ENCODE results near the gene TADA1.

TADA1 gene

DNA sequence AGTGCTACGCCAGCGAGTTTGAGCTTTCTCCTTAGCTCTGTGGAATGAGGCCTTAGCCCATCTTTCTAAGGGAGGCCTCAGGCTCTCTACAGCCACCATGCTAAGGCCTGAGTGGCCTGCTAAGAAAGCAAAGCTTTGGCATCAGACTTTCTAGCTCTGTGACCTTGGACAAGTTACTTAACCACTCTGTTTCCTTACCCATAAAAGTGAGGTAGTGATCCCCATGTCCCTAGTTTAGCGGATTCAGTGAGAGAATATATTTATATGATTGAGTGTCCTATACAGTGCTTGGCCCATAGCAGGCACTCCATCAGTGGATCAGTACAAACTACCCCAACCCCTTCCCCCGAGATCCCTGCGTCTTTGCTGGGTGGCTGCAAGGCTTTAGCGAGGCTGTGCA is 32.7 kb downstream of the TADA1 start:
- H4K20me1 ChIP-seq (ENCODE audit: insufficient read depth, low read length): no peaks in the 10 kb centered on the region
- peaks cover 82% of the 10 kb centered on the region for H3K79me2 ChIP-seq (ENCODE audit: low read length)

DNA sequence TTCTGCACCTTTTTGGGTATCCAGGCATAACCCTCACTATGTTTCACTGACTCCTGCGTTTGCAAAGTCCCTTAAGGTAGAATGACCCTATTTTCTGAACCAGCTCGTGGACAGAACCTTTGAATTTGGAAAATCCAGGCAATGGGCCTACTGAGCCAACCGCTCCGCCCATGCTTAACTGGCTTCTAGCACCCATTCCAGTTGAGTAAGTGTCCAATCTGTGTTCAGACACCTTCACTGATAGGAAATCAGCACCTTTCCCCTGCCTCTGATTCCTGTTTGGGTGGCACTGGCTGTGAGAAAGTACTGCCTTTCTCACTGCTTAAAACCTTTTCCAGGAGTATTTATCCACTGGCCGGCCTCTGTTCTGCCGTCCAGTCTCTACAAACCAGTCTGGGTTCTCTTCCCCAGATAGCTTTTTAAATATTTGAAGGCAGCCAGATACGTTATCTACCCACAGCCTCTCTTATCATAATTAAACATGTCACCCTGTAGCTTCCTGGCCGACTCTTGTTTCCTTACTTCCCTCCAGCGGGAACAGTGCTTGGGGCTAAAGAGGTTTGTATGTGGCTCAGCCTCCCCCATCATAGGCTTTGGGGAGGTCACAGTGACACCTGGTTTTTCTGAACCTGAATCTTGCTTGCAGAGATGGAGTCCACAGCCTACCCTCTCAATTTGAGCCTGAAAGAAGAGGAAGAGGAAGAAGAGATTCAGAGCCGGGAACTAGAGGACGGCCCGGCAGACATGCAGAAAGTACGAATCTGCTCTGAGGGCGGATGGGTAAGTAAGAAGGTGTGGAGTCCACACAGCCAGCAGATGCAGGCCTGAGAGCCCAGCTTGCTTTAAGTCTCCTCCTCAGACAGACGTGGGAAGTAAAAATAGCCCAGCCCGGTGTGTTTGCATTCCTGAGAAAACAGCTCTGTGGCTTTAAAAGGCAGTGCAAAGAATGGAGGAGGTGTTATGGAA is 35.5 kb downstream of the TADA1 start:
- Histone ChIP-seq H3K36me3 (replicated peaks; ENCODE audit: insufficient read depth, low read length) (peaks cover 31% of the 10 kb centered on the region), H3K79me2 (ENCODE audit: low read length) (peaks cover 56% of the 10 kb centered on the region), H3K27ac (ENCODE audit: low read length) (peak overlapping the region; percentile 14; the same call in 1 of the 2 replicates), H4K20me1 (ENCODE audit: insufficient read depth, low read length) (no peaks in the 10 kb centered on the region), H3F3A (ENCODE audit: insufficient read depth, low read length) (no peaks in the 10 kb centered on the region), H3K4me1 (ENCODE audit: low read length) (peaks cover 20% of the 10 kb centered on the region), H3K27me3 (replicated peaks; ENCODE audit: insufficient read depth, low read length) (no peaks in the 10 kb centered on the region), H3K9me3 (replicated peaks; ENCODE audit: insufficient read depth, low read length) (no peaks in the 10 kb centered on the region), H3K9ac (ENCODE audit: low read length) (peak overlapping the region; percentile 48), H3K4me2 (ENCODE audit: low read depth, low read length) (peak overlapping the region; percentile 86), H3K4me3 (ENCODE audit: low read length) (peak overlapping the region; percentile 78), H2AFZ (ENCODE audit: low read length) (peak overlapping the region; percentile 59; the same call in 1 of the 2 replicates), H3K9me2 (replicated peaks; ENCODE audit: insufficient read depth, low read length) (no peaks in the 10 kb centered on the region)
- no peak for TF ChIP-seq EZH2phosphoT487 (IDR thresholded peaks at IDR 0.05; ENCODE audit: low read length)
- TF ChIP-seq, protein P1, sequence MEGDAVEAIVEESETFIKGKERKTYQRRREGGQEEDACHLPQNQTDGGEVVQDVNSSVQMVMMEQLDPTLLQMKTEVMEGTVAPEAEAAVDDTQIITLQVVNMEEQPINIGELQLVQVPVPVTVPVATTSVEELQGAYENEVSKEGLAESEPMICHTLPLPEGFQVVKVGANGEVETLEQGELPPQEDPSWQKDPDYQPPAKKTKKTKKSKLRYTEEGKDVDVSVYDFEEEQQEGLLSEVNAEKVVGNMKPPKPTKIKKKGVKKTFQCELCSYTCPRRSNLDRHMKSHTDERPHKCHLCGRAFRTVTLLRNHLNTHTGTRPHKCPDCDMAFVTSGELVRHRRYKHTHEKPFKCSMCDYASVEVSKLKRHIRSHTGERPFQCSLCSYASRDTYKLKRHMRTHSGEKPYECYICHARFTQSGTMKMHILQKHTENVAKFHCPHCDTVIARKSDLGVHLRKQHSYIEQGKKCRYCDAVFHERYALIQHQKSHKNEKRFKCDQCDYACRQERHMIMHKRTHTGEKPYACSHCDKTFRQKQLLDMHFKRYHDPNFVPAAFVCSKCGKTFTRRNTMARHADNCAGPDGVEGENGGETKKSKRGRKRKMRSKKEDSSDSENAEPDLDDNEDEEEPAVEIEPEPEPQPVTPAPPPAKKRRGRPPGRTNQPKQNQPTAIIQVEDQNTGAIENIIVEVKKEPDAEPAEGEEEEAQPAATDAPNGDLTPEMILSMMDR (IDR thresholded peaks at IDR 0.05; ENCODE audit: low read length): no peak; the same call in 1 of the 2 replicates
- no peak for TF ChIP-seq EZH2 (optimal IDR thresholded peaks at IDR 0.05; ENCODE audit: low read depth, low read length)
- DNase-seq: no peak

More for the DNA sequence above, 32.7 kb downstream of the TADA1 start:
- H3K9me2 ChIP-seq (replicated peaks; ENCODE audit: insufficient read depth, low read length): no peaks in the 10 kb centered on the region
- H3K27me3 ChIP-seq (replicated peaks; ENCODE audit: insufficient read depth, low read length): no peaks in the 10 kb centered on the region
- peaks cover 31% of the 10 kb centered on the region for H3K36me3 ChIP-seq (replicated peaks; ENCODE audit: insufficient read depth, low read length)
- H2AFZ ChIP-seq (ENCODE audit: low read length): no peak overlapping the region
- TF ChIP-seq, protein P1 (IDR thresholded peaks at IDR 0.05; ENCODE audit: low read length): no peak
- TF ChIP-seq EZH2 (optimal IDR thresholded peaks at IDR 0.05; ENCODE audit: low read depth, low read length): no peak
- TF ChIP-seq EZH2phosphoT487 (IDR thresholded peaks at IDR 0.05; ENCODE audit: low read length): no peak
- no peak for DNase-seq
- no peak overlapping the region for H3K27ac ChIP-seq (ENCODE audit: low read length)
- no peaks in the 10 kb centered on the region for H3K9me3 ChIP-seq (replicated peaks; ENCODE audit: insufficient read depth, low read length)
- no peaks in the 10 kb centered on the region for H3F3A ChIP-seq (ENCODE audit: insufficient read depth, low read length)
- no peak overlapping the region for H3K4me3 ChIP-seq (ENCODE audit: low read length)
- H3K9ac ChIP-seq (ENCODE audit: low read length): no peak overlapping the region
- H3K4me2 ChIP-seq (ENCODE audit: low read depth, low read length): no peak overlapping the region
- peaks cover 21% of the 10 kb centered on the region for H3K4me1 ChIP-seq (ENCODE audit: low read length)

DNA sequence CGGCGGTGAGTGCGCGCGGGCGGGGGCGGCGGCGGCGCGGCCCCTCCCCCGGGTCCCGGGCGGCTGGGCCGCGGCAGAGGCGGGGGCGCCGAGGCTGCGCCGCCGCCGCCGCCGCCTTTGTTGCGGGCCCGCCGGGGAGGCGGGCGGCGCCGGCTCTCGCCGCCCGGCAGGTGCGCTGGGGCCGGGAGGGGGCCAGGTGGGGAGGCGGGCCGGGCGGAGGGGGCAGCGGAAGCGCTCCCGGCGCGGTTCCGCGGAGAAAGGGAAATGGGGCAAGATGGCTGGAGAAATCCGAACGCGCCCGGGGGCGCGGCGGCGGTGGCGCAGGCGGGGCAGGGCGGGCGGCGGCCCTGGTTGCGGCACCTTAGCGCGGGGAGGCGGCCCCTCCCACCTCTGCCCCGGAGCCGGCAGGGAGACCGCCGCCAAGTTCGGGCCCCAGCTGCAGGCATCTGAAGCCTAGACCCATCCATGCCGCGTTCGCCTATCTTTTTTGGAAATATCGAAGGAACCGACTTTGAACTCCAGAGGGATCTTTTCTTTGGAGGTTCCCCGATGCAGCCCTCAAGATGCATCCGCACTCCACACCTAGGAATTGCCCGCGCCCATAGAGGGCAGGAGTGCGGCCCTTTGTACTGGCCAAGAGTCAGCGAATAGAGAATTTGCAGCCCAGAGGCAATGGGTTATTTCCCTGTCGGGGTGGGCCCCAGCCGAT is 36.3 kb downstream of the TADA1 start:
- no peaks in the 10 kb centered on the region for H3K9me2 ChIP-seq (replicated peaks; ENCODE audit: insufficient read depth, low read length)
- H3K27ac ChIP-seq (ENCODE audit: low read length): peak overlapping the region; percentile 41; the same call in 1 of the 2 replicates
- H3K4me2 ChIP-seq (ENCODE audit: low read depth, low read length): peak overlapping the region; percentile 86
- TF ChIP-seq, protein P1 (IDR thresholded peaks at IDR 0.05; ENCODE audit: low read length): peak; percentile 47
- no peak for TF ChIP-seq EZH2phosphoT487 (IDR thresholded peaks at IDR 0.05; ENCODE audit: low read length)
- no peaks in the 10 kb centered on the region for H3K27me3 ChIP-seq (replicated peaks; ENCODE audit: insufficient read depth, low read length)
- peaks cover 31% of the 10 kb centered on the region for H3K36me3 ChIP-seq (replicated peaks; ENCODE audit: insufficient read depth, low read length)
- H2AFZ ChIP-seq (ENCODE audit: low read length): peak overlapping the region; percentile 59
- H3K4me1 ChIP-seq (ENCODE audit: low read length): peaks cover 20% of the 10 kb centered on the region
- H3K9me3 ChIP-seq (replicated peaks; ENCODE audit: insufficient read depth, low read length): no peaks in the 10 kb centered on the region
- no peaks in the 10 kb centered on the region for H3F3A ChIP-seq (ENCODE audit: insufficient read depth, low read length)
- peak; percentile 61 for DNase-seq
- H3K9ac ChIP-seq (ENCODE audit: low read length): peak overlapping the region; percentile 48
- peak overlapping the region; percentile 78 for H3K4me3 ChIP-seq (ENCODE audit: low read length)
- H3K79me2 ChIP-seq (ENCODE audit: low read length): peaks cover 49% of the 10 kb centered on the region
- H4K20me1 ChIP-seq (ENCODE audit: insufficient read depth, low read length): no peaks in the 10 kb centered on the region

Measured in MM.1S (cell line).